ENCODE measurements around the gene CREB1.

DNA sequence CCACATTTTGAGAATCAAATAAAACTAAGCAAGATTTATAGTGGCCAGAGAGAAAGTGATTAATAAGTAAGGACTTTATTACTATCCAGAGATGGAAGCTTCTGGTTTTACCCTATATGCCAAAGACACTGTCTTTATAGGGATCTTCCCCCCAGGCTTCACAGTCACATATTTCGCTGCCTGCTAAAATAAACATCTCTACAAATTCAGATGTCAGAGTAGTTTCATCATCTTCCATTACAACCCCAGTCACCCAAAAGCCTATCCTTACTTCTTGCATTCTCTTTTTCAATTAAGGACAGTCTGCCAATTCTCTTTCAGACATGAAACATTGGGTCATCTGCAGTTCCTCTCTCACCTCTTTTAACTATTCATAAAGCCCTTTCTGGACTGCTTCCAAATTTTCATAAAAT lies 28.3 kb downstream of the CREB1 start:
- TF ChIP-seq, protein P1, sequence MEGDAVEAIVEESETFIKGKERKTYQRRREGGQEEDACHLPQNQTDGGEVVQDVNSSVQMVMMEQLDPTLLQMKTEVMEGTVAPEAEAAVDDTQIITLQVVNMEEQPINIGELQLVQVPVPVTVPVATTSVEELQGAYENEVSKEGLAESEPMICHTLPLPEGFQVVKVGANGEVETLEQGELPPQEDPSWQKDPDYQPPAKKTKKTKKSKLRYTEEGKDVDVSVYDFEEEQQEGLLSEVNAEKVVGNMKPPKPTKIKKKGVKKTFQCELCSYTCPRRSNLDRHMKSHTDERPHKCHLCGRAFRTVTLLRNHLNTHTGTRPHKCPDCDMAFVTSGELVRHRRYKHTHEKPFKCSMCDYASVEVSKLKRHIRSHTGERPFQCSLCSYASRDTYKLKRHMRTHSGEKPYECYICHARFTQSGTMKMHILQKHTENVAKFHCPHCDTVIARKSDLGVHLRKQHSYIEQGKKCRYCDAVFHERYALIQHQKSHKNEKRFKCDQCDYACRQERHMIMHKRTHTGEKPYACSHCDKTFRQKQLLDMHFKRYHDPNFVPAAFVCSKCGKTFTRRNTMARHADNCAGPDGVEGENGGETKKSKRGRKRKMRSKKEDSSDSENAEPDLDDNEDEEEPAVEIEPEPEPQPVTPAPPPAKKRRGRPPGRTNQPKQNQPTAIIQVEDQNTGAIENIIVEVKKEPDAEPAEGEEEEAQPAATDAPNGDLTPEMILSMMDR (IDR thresholded peaks at IDR 0.05; ENCODE audit: insufficient read depth, low read length) = no peak
- TF ChIP-seq POLR2AphosphoS5 (IDR thresholded peaks at IDR 0.05; ENCODE audit: low read depth) = no peak
- TF ChIP-seq, protein P2, sequence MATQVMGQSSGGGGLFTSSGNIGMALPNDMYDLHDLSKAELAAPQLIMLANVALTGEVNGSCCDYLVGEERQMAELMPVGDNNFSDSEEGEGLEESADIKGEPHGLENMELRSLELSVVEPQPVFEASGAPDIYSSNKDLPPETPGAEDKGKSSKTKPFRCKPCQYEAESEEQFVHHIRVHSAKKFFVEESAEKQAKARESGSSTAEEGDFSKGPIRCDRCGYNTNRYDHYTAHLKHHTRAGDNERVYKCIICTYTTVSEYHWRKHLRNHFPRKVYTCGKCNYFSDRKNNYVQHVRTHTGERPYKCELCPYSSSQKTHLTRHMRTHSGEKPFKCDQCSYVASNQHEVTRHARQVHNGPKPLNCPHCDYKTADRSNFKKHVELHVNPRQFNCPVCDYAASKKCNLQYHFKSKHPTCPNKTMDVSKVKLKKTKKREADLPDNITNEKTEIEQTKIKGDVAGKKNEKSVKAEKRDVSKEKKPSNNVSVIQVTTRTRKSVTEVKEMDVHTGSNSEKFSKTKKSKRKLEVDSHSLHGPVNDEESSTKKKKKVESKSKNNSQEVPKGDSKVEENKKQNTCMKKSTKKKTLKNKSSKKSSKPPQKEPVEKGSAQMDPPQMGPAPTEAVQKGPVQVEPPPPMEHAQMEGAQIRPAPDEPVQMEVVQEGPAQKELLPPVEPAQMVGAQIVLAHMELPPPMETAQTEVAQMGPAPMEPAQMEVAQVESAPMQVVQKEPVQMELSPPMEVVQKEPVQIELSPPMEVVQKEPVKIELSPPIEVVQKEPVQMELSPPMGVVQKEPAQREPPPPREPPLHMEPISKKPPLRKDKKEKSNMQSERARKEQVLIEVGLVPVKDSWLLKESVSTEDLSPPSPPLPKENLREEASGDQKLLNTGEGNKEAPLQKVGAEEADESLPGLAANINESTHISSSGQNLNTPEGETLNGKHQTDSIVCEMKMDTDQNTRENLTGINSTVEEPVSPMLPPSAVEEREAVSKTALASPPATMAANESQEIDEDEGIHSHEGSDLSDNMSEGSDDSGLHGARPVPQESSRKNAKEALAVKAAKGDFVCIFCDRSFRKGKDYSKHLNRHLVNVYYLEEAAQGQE (IDR thresholded peaks at IDR 0.05; ENCODE audit: insufficient replicate concordance, low read depth) = no peak
- TF ChIP-seq SPI1 (IDR thresholded peaks at IDR 0.05; ENCODE audit: borderline replicate concordance, low read depth) = no peak
- no peak for TF ChIP-seq GABPA (IDR thresholded peaks at IDR 0.05; ENCODE audit: low read depth)
